HEK293T (cell line): ENCODE results near the gene HMG20B.

Source experiments
- BHLHE40 ChIP-seq: fragments of 450-650 bp; IDR thresholded peaks from 2 replicates; pipeline ENCODE4 v1.6.1; 2016; ENCODE audit warnings: mild to moderate bottlenecking, moderate library complexity, borderline replicate concordance
- ELF4 ChIP-seq: fragments of 450-650 bp; IDR thresholded peaks from 2 replicates; pipeline ENCODE4 v1.6.1; 2017; ENCODE audit warnings: antibody characterized with exemption
- FOXA1 ChIP-seq: fragments of 450-650 bp; IDR thresholded peaks from 2 replicates; pipeline ENCODE4 v1.6.1; 2016; ENCODE audit warnings: mild to moderate bottlenecking
- FOXK2 ChIP-seq: fragments of 450-650 bp; IDR thresholded peaks from 2 replicates; pipeline ENCODE4 v1.6.1; 2016; ENCODE audit warnings: mild to moderate bottlenecking
- L3MBTL2 ChIP-seq: fragments of 450-650 bp; conservative IDR thresholded peaks from 2 replicates; pipeline ENCODE4 v1.6.1; 2016; ENCODE audit warnings: mild to moderate bottlenecking

- no peak for TF ChIP-seq BHLHE40
- TF ChIP-seq FOXA1: no peak
- no peak for TF ChIP-seq ELF4
- no peak for TF ChIP-seq FOXK2
- no peak for TF ChIP-seq L3MBTL2
These were observed 36.2 kb upstream of the HMG20B start for GRCh38 chr19:3536429-3537100.
